ENCODE results near the gene NRG2.

The NRG2 gene

GRCh38 chr5:139903795-139904565, 139.1 kb downstream of the NRG2 start:
- Histone ChIP-seq H3K4me1 (peaks cover 15 to 21% (median 17%) of the 10 kb centered on the region in 10 experiments), H3K4me2 (peak overlapping the region; percentile 83 to 100 (median 97)), H4K20me1 (peaks cover 0 to 52% (median 23%) of the 10 kb centered on the region in 11 experiments; a peak in 14 of 22 replicates), H3K27ac (no peak overlapping the region), H3K36me3 (no peaks in the 10 kb centered on the region), H3K9me3 (replicated peaks in 1 of 11) (0 out of 22 replicates have a peak, but pooled peaks cover 0 to 4% (median 0%) of the 10 kb centered on the region in 11 experiments), H3K9ac (peak overlapping the region in 8 of 11 experiments; percentile 14 to 50 (median 40); a peak in 11 of 22 replicates), H3K27me3 (peaks cover 72 to 91% (median 80%) of the 10 kb centered on the region in 11 experiments), H3K4me3 (peak overlapping the region; percentile 50 to 73 (median 62))
- no peak for TF ChIP-seq Cebpa-rat (IDR thresholded peaks at IDR 0.05)

DNA sequence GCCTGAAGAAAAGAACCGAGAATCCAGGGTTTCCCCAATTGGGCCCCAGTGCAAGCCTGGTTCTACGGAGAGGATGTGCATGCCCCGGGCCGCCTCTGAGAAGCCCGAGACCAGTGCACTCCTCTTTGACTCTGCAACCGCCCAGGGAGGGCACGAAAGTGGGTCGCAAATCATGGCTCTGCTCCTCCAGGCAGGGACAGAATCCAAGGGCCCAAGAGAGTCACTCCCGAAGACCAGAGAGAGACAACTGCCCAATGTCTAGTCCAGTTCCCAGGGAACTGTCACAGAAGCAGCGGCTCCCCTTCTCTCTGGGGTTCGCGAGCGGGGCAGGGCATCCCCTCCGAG, 139.7 kb downstream of the NRG2 start:
- Histone ChIP-seq H3K27ac (no peak overlapping the region), H3K36me3 (no peaks in the 10 kb centered on the region), H4K20me1 (peaks cover 0 to 52% (median 23%) of the 10 kb centered on the region in 11 experiments; a peak in 14 of 22 replicates), H3K4me3 (peak overlapping the region; percentile 50 to 73 (median 62)), H3K9me3 (replicated peaks in 1 of 11) (0 out of 22 replicates have a peak, but pooled peaks cover 0 to 4% (median 0%) of the 10 kb centered on the region in 11 experiments), H3K4me1 (peaks cover 15 to 18% (median 16%) of the 10 kb centered on the region in 10 experiments), H3K27me3 (peaks cover 72 to 91% (median 81%) of the 10 kb centered on the region in 11 experiments), H3K9ac (peak overlapping the region in 2 of 11 experiments; percentile 43 to 46; a peak in 1 of 22 replicates), H3K4me2 (peak overlapping the region; percentile 83 to 100 (median 97))
- TF ChIP-seq Cebpa-rat (IDR thresholded peaks at IDR 0.05), result no peak

- Histone ChIP-seq H3K4me1 (peaks cover 15 to 18% (median 16%) of the 10 kb centered on the region in 10 experiments), H3K27ac (no peak overlapping the region), H4K20me1 (peaks cover 0 to 52% (median 23%) of the 10 kb centered on the region in 11 experiments; a peak in 14 of 22 replicates), H3K4me2 (no peak overlapping the region), H3K27me3 (peaks cover 70 to 80% (median 76%) of the 10 kb centered on the region in 11 experiments), H3K9ac (no peak overlapping the region), H3K36me3 (no peaks in the 10 kb centered on the region), H3K4me3 (no peak overlapping the region), H3K9me3 (replicated peaks in 1 of 11) (0 out of 22 replicates have a peak, but pooled peaks cover 0 to 4% (median 0%) of the 10 kb centered on the region in 11 experiments)
- no peak for TF ChIP-seq Cebpa-rat (IDR thresholded peaks at IDR 0.05)
Measured at GRCh38 chr5:139901986-139902385, 141.1 kb downstream of the NRG2 start.

DNA sequence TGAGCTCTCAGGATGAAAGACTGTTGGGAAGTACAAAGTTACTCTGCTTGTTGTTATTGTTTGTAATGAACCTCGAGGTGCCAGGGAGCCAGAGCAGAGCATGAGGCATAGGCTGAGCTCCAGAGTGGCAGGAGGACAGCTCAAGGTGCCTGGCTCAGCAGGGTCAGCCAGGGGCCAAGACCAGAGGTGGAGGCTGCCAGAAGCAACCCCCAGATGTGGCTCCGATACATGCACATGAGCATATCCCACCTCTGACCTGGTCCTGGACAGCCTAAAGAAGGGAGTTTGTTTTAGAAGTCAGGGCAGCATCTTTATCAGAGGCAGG, 141.9 kb downstream of the NRG2 start:
- Histone ChIP-seq H3K4me3 (no peak overlapping the region), H3K9ac (no peak overlapping the region), H3K27me3 (peaks cover 63 to 73% (median 69%) of the 10 kb centered on the region in 11 experiments), H3K36me3 (no peaks in the 10 kb centered on the region), H4K20me1 (peaks cover 0 to 52% (median 23%) of the 10 kb centered on the region in 11 experiments; a peak in 14 of 22 replicates), H3K4me2 (no peak overlapping the region), H3K27ac (no peak overlapping the region), H3K4me1 (peaks cover 15 to 18% (median 16%) of the 10 kb centered on the region in 10 experiments), H3K9me3 (replicated peaks in 1 of 11) (0 out of 22 replicates have a peak, but pooled peaks cover 0 to 4% (median 0%) of the 10 kb centered on the region in 11 experiments)
- no peak for TF ChIP-seq Cebpa-rat (IDR thresholded peaks at IDR 0.05)

DNA sequence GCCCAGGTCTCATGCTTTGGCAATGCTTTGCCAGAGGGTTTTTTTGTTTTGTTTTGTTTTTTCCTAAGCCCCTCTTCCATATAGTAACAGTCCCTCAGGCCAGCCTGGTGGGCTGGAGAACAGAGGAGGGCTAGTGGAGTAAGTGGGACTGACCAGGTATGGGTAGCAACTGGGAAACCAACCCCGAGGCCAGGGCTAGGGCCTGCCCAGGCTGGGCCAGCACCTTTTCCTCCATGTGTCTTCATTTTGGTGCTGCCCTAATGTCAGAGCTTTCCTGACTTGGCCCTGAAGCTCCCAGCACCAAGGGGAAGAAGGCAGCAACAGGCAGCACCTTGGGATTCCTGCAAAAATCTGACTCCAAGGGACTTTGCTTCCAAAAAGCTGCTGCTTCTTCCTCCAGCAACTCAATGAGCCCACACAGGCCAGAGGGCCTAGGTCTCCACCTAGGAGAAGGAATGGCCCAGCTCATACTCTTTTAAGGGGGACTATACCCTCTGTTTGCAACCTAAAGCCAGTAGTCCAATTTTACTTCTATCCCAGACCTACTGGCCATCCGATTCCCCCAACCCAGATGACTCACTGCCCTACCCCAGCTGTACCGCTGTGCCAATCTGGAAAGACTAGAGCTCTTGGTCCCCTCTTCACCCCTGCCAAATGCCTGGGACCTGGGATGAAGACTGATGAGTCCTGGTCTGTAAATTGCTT, 142.4 kb downstream of the NRG2 start:
- Histone ChIP-seq H3K27me3 (peaks cover 57 to 68% (median 63%) of the 10 kb centered on the region in 11 experiments), H3K9ac (no peak overlapping the region), H3K4me1 (peaks cover 15 to 18% (median 16%) of the 10 kb centered on the region in 10 experiments), H3K4me3 (no peak overlapping the region), H3K36me3 (no peaks in the 10 kb centered on the region), H3K4me2 (no peak overlapping the region), H4K20me1 (peaks cover 0 to 52% (median 23%) of the 10 kb centered on the region in 11 experiments; a peak in 14 of 22 replicates), H3K9me3 (replicated peaks in 1 of 11) (0 out of 22 replicates have a peak, but pooled peaks cover 0 to 2% (median 0%) of the 10 kb centered on the region in 11 experiments), H3K27ac (no peak overlapping the region)
- TF ChIP-seq Cebpa-rat (IDR thresholded peaks at IDR 0.05), result no peak

GRCh38 chr5:139898981-139899380, 144.1 kb downstream of the NRG2 start:
- H3K9ac ChIP-seq, result no peak overlapping the region
- TF ChIP-seq Cebpa-rat (IDR thresholded peaks at IDR 0.05), result no peak
- no peak overlapping the region for H3K27ac ChIP-seq
- no peaks in the 10 kb centered on the region for H3K9me3 ChIP-seq (replicated peaks in 1 of 11)
- peaks cover 40 to 50% (median 46%) of the 10 kb centered on the region in 11 experiments for H3K27me3 ChIP-seq
- no peak overlapping the region for H3K4me2 ChIP-seq
- peaks cover 0 to 45% (median 11%) of the 10 kb centered on the region in 11 experiments; a peak in 14 of 22 replicates for H4K20me1 ChIP-seq
- peaks cover 5 to 7% (median 6%) of the 10 kb centered on the region in 10 experiments; a peak in 17 of 20 replicates for H3K4me1 ChIP-seq
- H3K36me3 ChIP-seq, result no peaks in the 10 kb centered on the region
- no peak overlapping the region for H3K4me3 ChIP-seq

- no peak for TF ChIP-seq Cebpa-rat (IDR thresholded peaks at IDR 0.05)
- Histone ChIP-seq H3K9me3 (replicated peaks in 1 of 11) (no peaks in the 10 kb centered on the region), H3K27me3 (peaks cover 30 to 40% (median 36%) of the 10 kb centered on the region in 11 experiments)
Measured at GRCh38 chr5:139897982-139898381, 145.1 kb downstream of the NRG2 start.

DNA sequence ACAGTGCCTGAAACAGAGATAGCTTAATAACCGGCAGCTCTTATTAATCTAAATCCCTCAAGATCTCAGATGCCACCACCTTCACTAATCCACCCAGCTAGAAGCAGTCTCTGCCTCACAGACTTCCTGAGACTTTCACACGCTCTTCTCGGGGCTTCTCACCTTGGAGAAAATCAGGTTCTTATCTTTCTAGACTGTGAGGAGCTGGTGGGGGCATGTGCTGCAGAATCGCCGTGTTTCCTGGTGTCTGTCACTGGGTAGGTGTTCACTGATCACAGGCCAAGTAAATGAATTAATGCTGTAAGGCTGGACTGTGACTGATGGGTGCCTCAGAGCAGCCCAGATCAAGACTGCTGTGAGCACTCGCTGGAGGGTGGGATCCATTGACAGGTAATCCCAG, 145.8 kb downstream of the NRG2 start:
- Histone ChIP-seq H3K27ac (no peak overlapping the region), H3K9me3 (replicated peaks in 1 of 11) (no peaks in the 10 kb centered on the region), H3K27me3 (peaks cover 24 to 34% (median 30%) of the 10 kb centered on the region in 11 experiments), H3K36me3 (no peaks in the 10 kb centered on the region), H3K4me2 (no peak overlapping the region), H3K4me1 (no peaks in the 10 kb centered on the region), H3K9ac (no peak overlapping the region), H4K20me1 (peaks cover 0 to 30% (median 0%) of the 10 kb centered on the region in 11 experiments; a peak in 6 of 22 replicates), H3K4me3 (no peak overlapping the region)
- no peak for TF ChIP-seq Cebpa-rat (IDR thresholded peaks at IDR 0.05)

More at GRCh38 chr5:139897982-139898381, 145.1 kb downstream of the NRG2 start:
- Histone ChIP-seq H3K4me2 (no peak overlapping the region), H3K27ac (no peak overlapping the region), H4K20me1 (peaks cover 0 to 36% (median 1%) of the 10 kb centered on the region in 11 experiments; a peak in 11 of 22 replicates), H3K9ac (no peak overlapping the region), H3K4me3 (no peak overlapping the region), H3K4me1 (no peaks in the 10 kb centered on the region), H3K36me3 (no peaks in the 10 kb centered on the region)

DNA sequence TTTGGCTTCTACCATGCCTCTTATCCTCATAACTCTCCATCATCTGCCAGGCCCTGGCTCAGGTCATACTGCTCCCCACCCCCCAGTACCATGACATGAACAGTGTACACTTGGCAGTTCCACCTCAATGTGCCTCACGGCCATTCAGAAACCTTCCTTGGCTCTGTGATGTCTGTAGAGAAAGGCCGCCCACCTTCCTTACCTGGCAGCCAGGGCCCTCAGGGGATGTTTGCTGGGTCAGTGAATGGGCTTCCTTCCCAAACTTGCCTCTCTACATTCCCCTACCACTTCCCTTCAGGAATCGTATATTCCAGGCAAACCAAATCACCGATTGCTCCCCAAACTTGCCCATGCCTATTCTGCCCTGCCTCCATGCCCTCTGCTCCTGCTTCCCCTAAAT, 146.4 kb downstream of the NRG2 start:
- Histone ChIP-seq H3K36me3 (no peaks in the 10 kb centered on the region), H3K27ac (no peak overlapping the region), H3K9ac (no peak overlapping the region), H3K9me3 (replicated peaks in 1 of 11) (no peaks in the 10 kb centered on the region), H3K4me1 (no peaks in the 10 kb centered on the region), H3K4me3 (no peak overlapping the region), H4K20me1 (peaks cover 0 to 24% (median 0%) of the 10 kb centered on the region in 11 experiments; a peak in 5 of 22 replicates), H3K27me3 (peaks cover 18 to 28% (median 24%) of the 10 kb centered on the region in 11 experiments), H3K4me2 (no peak overlapping the region)
- no peak for TF ChIP-seq Cebpa-rat (IDR thresholded peaks at IDR 0.05)
